Kidney (tissue), 14 donors: ENCODE results near the gene DPPA3. TPM values are rescaled to one million over a fixed set of nuclear protein-coding genes. Genes with fewer than 3 reads are reported as not detected.
"Not testable (repeated sequence)": the region's sequence is repeated elsewhere in the genome, so short reads cannot be mapped to it uniquely, and the experiment has no call there.

ENCODE experiments used
- DNase-seq, 5 donors: peaks; one replicate each; pipeline ENCODE4 v3.0.0-alpha.2; 2013 to 2020
- FAIRE-seq: peaks from 2 replicates; lab custom pipeline; 2012; peaks lifted over from hg19 to GRCh38; lab: Jason Lieb, UNC
- H3K27ac ChIP-seq, 2 donors: one replicate each; pipeline ENCODE4 v1.7.0; 2013; ENCODE audit warnings: low read depth in 2 of 2, low read length in 2 of 2, inconsistent platforms in 1 of 2
- H3K27me3 ChIP-seq: one replicate; pipeline ENCODE4 v1.7.1; 2013; ENCODE audit warnings: low read length, inconsistent platforms; ENCODE audit not compliant: control insufficient read depth, insufficient read depth
- H3K36me3 ChIP-seq, 3 donors: one replicate each; pipeline versions ENCODE4 v1.7.0 to v1.7.1; 2013; ENCODE audit warnings: low read length in 3 of 3, control low read depth in 1 of 3, inconsistent platforms in 1 of 3; ENCODE audit not compliant: insufficient read depth in 3 of 3, control insufficient read depth in 2 of 3
- H3K4me1 ChIP-seq, 3 donors: one replicate each; pipeline versions ENCODE4 v1.7.0 to v1.7.1; 2013; ENCODE audit warnings: low read length in 3 of 3, inconsistent platforms in 1 of 3, low read depth in 1 of 3; ENCODE audit not compliant: control insufficient read depth in 2 of 3, insufficient read depth in 2 of 3
- H3K4me3 ChIP-seq, 3 donors: one replicate each; pipeline versions ENCODE4 v1.7.0 to v1.8.1; 2013; ENCODE audit warnings: low read length in 3 of 3, control low read depth in 1 of 3, inconsistent platforms in 1 of 3
- H3K9ac ChIP-seq, 3 donors: one replicate each; pipeline versions ENCODE4 v1.7.0 to v1.7.1; 2013; ENCODE audit warnings: low read length in 3 of 3, control low read depth in 1 of 3, inconsistent platforms in 1 of 3
- H3K9me3 ChIP-seq, 3 donors: one replicate each; pipeline versions ENCODE4 v1.7.0 to v1.7.1; 2013; ENCODE audit warnings: low read length in 3 of 3, control low read depth in 1 of 3, inconsistent platforms in 1 of 3; ENCODE audit not compliant: control insufficient read depth in 2 of 3, insufficient read depth in 1 of 3
- CTCF ChIP-seq: IDR thresholded peaks from 3 replicates; pipeline ENCODE4 v1.5.1; 2012; ENCODE audit warnings: mild to moderate bottlenecking, moderate library complexity, borderline replicate concordance; ENCODE audit not compliant: insufficient read depth; ENCODE audit errors: extremely low read depth
- intact Hi-C: fragments of 100-400 bp; cut with DNase I; formaldehyde crosslinking; loops from one replicate; pipeline ENCODE4 v1.11.1; 2022
- polyA plus RNA-seq: library from polyadenylated mRNA; stranded (reverse); fragments of 350-450 nt; fragmentation: Illumina TruSeq; extraction: RNeasy Lipid Tissue Mini Kit (QIAGEN cat#74804); gene quantifications from one replicate; pipeline ENCODE4 v1.2.3, GENCODE V29; 2014; ENCODE audit warnings: low read depth, low replicate concordance; ENCODE audit not compliant: insufficient read depth
- total RNA-seq: library from RNA; stranded (reverse); fragmentation: NEBNext Ultra II Directional; extraction: Animal tissue kit (Norgen Biotek cat#: 25700); gene quantifications from one replicate; pipeline ENCODE4 v1.2.1, GENCODE V29; 2021
- donor health status: control.
- donor health status: control.
- donor health status: control.
- donor health status: control.
- donor health status: control.
- donor health status: DM: yes; HTN: yes; CAD: no.
- donor health status: Normal renal cell carcinoma (clear cell type).

Gene DPPA3
- total and polyA plus RNA-seq, 2 donors from 2014 or later = not detected

GRCh38 chr12:7749442-7749841 lies 38.2 kb downstream of the DPPA3 start:
- TF ChIP-seq CTCF = no peak
- H3K36me3 ChIP-seq = no peaks in the 10 kb centered on the region
- H3K4me3 ChIP-seq = no peak overlapping the region
- intact Hi-C loops = no loop called here
- no peaks in the 10 kb centered on the region for H3K9me3 ChIP-seq
- DNase-seq = no peak
- H3K27me3 ChIP-seq = no peaks in the 10 kb centered on the region
- FAIRE-seq = no peak
- no peak overlapping the region for H3K9ac ChIP-seq
- H3K27ac ChIP-seq = no peak overlapping the region
- no peaks in the 10 kb centered on the region for H3K4me1 ChIP-seq

- Histone ChIP-seq H3K27ac (no peak overlapping the region), H3K27me3 (no peaks in the 10 kb centered on the region), H3K9me3 (no peaks in the 10 kb centered on the region), H3K4me3 (no peak overlapping the region), H3K9ac (no peak overlapping the region), H3K36me3 (no peaks in the 10 kb centered on the region), H3K4me1 (no peaks in the 10 kb centered on the region)
- no peak for FAIRE-seq
- intact Hi-C loops = no loop called here
- DNase-seq = no peak
- TF ChIP-seq CTCF = no peak
Observed at GRCh38 chr12:7750350-7750749, 39.1 kb downstream of the DPPA3 start.

GRCh38 chr12:7751394-7751793 lies 40.2 kb downstream of the DPPA3 start:
- H3K9ac ChIP-seq = no peak overlapping the region
- H3K27me3 ChIP-seq = no peaks in the 10 kb centered on the region
- intact Hi-C loops = no loop called here
- H3K4me1 ChIP-seq = no peaks in the 10 kb centered on the region
- H3K9me3 ChIP-seq = no peaks in the 10 kb centered on the region
- H3K36me3 ChIP-seq = no peaks in the 10 kb centered on the region
- DNase-seq (no peak), FAIRE-seq (no peak)
- H3K27ac ChIP-seq = no peak overlapping the region
- no peak overlapping the region for H3K4me3 ChIP-seq
- TF ChIP-seq CTCF = no peak

- H3K9me3 ChIP-seq, H3K4me1 ChIP-seq, FAIRE-seq, H3K4me3 ChIP-seq, H3K27me3 ChIP-seq, H3K9ac ChIP-seq, intact Hi-C loops, H3K36me3 ChIP-seq, DNase-seq, H3K27ac ChIP-seq: not testable (repeated sequence)
Observed at GRCh38 chr12:7751941-7752922, 41.0 kb downstream of the DPPA3 start.

- H3K9me3 ChIP-seq, FAIRE-seq, intact Hi-C loops, H3K4me3 ChIP-seq, H3K27ac ChIP-seq, H3K36me3 ChIP-seq, H3K4me1 ChIP-seq, H3K9ac ChIP-seq, H3K27me3 ChIP-seq, DNase-seq: not testable (repeated sequence)
Observed at GRCh38 chr12:7755668-7756067, 44.4 kb downstream of the DPPA3 start.
